Measurements from ENCODE around the gene CPEB4. TPM values are rescaled to one million over a fixed set of nuclear protein-coding genes. Genes with fewer than 3 reads are reported as not detected.

CPEB4 gene
- total RNA-seq, 2 donors from 2014 or later = 36.5 to 45.3 TPM

GRCh38 chr5:173909199-173909598, 21.1 kb downstream of the CPEB4 start:
- H3K4me1 ChIP-seq (replicated peaks) = no peaks in the 10 kb centered on the region
- DNase-seq (ENCODE audit: low spot score) = no peak

GRCh38 chr5:173910215-173910614, 22.1 kb downstream of the CPEB4 start:
- Histone ChIP-seq H3K4me3 (no peak overlapping the region), H3K4me1 (replicated peaks) (no peaks in the 10 kb centered on the region), H3K36me3 (no peaks in the 10 kb centered on the region), H3K27ac (no peak overlapping the region), H3K27me3 (replicated peaks; ENCODE audit: insufficient read depth) (no peaks in the 10 kb centered on the region), H3K9me3 (no peaks in the 10 kb centered on the region)
- TF ChIP-seq POLR2AphosphoS5 (IDR thresholded peaks at IDR 0.05) = no peak
- TF ChIP-seq, protein P1, sequence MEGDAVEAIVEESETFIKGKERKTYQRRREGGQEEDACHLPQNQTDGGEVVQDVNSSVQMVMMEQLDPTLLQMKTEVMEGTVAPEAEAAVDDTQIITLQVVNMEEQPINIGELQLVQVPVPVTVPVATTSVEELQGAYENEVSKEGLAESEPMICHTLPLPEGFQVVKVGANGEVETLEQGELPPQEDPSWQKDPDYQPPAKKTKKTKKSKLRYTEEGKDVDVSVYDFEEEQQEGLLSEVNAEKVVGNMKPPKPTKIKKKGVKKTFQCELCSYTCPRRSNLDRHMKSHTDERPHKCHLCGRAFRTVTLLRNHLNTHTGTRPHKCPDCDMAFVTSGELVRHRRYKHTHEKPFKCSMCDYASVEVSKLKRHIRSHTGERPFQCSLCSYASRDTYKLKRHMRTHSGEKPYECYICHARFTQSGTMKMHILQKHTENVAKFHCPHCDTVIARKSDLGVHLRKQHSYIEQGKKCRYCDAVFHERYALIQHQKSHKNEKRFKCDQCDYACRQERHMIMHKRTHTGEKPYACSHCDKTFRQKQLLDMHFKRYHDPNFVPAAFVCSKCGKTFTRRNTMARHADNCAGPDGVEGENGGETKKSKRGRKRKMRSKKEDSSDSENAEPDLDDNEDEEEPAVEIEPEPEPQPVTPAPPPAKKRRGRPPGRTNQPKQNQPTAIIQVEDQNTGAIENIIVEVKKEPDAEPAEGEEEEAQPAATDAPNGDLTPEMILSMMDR (IDR thresholded peaks at IDR 0.05) = no peak
- no peak for TF ChIP-seq POLR2A (IDR thresholded peaks at IDR 0.05)
- WGBS = 85% methylated on average over 3 of the region's 3 CpGs
- DNase-seq (ENCODE audit: low spot score) = no peak
- intact Hi-C loops (cut with DNase I) = no loop called here

More at GRCh38 chr5:173909199-173909598, 21.1 kb downstream of the CPEB4 start:
- no peaks in the 10 kb centered on the region for H3K36me3 ChIP-seq
- H3K27me3 ChIP-seq (replicated peaks; ENCODE audit: insufficient read depth) = no peaks in the 10 kb centered on the region
- TF ChIP-seq POLR2A (IDR thresholded peaks at IDR 0.05) (no peak), POLR2AphosphoS5 (IDR thresholded peaks at IDR 0.05) (peak; percentile 27)
- H3K9me3 ChIP-seq = no peaks in the 10 kb centered on the region
- intact Hi-C loops (cut with DNase I) = no loop called here
- WGBS = 38% methylated on average over 3 of the region's 3 CpGs
- H3K4me3 ChIP-seq = no peak overlapping the region
- H3K27ac ChIP-seq = no peak overlapping the region

DNA sequence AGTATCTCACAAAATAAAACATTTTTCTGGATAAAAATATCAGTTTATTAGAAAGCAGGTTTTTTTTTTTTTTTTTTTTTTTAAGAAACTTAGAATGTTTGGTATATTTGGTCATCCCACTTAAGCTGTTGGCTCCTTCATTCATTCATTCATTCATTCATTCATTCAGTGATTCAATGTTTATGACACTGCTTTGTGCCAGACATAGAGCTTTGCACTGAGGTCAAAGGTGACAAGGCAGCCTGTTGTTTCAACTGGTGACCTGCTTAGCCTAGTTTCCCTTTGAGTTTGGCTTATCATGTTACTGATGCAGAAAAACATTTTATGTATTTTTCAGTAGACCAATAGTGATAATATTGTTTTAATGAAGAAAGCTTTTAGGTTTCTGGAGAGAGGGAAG, 23.5 kb downstream of the CPEB4 start:
- no peak overlapping the region for H3K4me3 ChIP-seq
- no peaks in the 10 kb centered on the region for H3K36me3 ChIP-seq
- H3K27ac ChIP-seq = no peak overlapping the region
- TF ChIP-seq POLR2AphosphoS5 (IDR thresholded peaks at IDR 0.05) (no peak), POLR2A (IDR thresholded peaks at IDR 0.05) (no peak)
- TF ChIP-seq, protein P1 (IDR thresholded peaks at IDR 0.05) = no peak
- H3K27me3 ChIP-seq (replicated peaks; ENCODE audit: insufficient read depth) = no peaks in the 10 kb centered on the region
- H3K9me3 ChIP-seq = no peaks in the 10 kb centered on the region
- intact Hi-C loops (cut with DNase I) = no loop called here
- H3K4me1 ChIP-seq (replicated peaks) = no peaks in the 10 kb centered on the region
- no peak for DNase-seq (ENCODE audit: low spot score)

GRCh38 chr5:173913686-173914321, 25.7 kb downstream of the CPEB4 start:
- no peak for DNase-seq (ENCODE audit: low spot score)
- Histone ChIP-seq H3K27ac (no peak overlapping the region), H3K27me3 (replicated peaks; ENCODE audit: insufficient read depth) (no peaks in the 10 kb centered on the region), H3K4me1 (replicated peaks) (no peaks in the 10 kb centered on the region), H3K9me3 (no peaks in the 10 kb centered on the region), H3K4me3 (no peak overlapping the region), H3K36me3 (no peaks in the 10 kb centered on the region)
- TF ChIP-seq, protein P1 (IDR thresholded peaks at IDR 0.05) = no peak
- TF ChIP-seq POLR2A (IDR thresholded peaks at IDR 0.05) (no peak), POLR2AphosphoS5 (IDR thresholded peaks at IDR 0.05) (no peak)
- intact Hi-C loops (cut with DNase I) = no loop called here
- 78% methylated on average over 4 of the region's 4 CpGs for WGBS

GRCh38 chr5:173915310-173916014, 27.3 kb downstream of the CPEB4 start:
- no peak overlapping the region for H3K4me3 ChIP-seq
- no peaks in the 10 kb centered on the region for H3K27me3 ChIP-seq (replicated peaks; ENCODE audit: insufficient read depth)
- no peak for DNase-seq (ENCODE audit: low spot score)
- TF ChIP-seq POLR2AphosphoS5 (IDR thresholded peaks at IDR 0.05) = no peak
- H3K4me1 ChIP-seq (replicated peaks) = no peaks in the 10 kb centered on the region
- H3K36me3 ChIP-seq = no peaks in the 10 kb centered on the region
- 84% methylated on average over 7 of the region's 7 CpGs for WGBS
- no peak overlapping the region for H3K27ac ChIP-seq
- H3K9me3 ChIP-seq = no peaks in the 10 kb centered on the region
- intact Hi-C loops (cut with DNase I) = no loop called here

GRCh38 chr5:173916233-173916632, 28.1 kb downstream of the CPEB4 start:
- Histone ChIP-seq H3K4me1 (replicated peaks) (no peaks in the 10 kb centered on the region), H3K27ac (no peak overlapping the region), H3K27me3 (replicated peaks; ENCODE audit: insufficient read depth) (no peaks in the 10 kb centered on the region), H3K36me3 (no peaks in the 10 kb centered on the region), H3K4me3 (no peak overlapping the region), H3K9me3 (no peaks in the 10 kb centered on the region)
- 87% methylated on average over 3 of the region's 3 CpGs for WGBS
- intact Hi-C loops (cut with DNase I) = no loop called here
- TF ChIP-seq POLR2AphosphoS5 (IDR thresholded peaks at IDR 0.05) (no peak), POLR2A (IDR thresholded peaks at IDR 0.05) (no peak)
- TF ChIP-seq, protein P1 (IDR thresholded peaks at IDR 0.05) = no peak
- DNase-seq (ENCODE audit: low spot score) = no peak

All from prostate gland (tissue), 2 donors.